Duodenal mucosa (tissue), 2 donors: ENCODE data around the gene USP28.
"Not testable (repeated sequence)": the region's sequence is repeated elsewhere in the genome, so short reads cannot be mapped to it uniquely, and the experiment has no call there.

ENCODE experiments used
- H3K27ac ChIP-seq: one replicate; pipeline ENCODE4 v1.7.0; 2013; ENCODE audit warnings: low read depth, low read length
- H3K27me3 ChIP-seq, 2 donors: one replicate each; pipeline ENCODE4 v1.7.0; 2013; ENCODE audit warnings: low read length in 2 of 2, control low read depth in 1 of 2; ENCODE audit not compliant: insufficient read depth in 2 of 2, control insufficient read depth in 1 of 2
- H3K36me3 ChIP-seq, 2 donors: one replicate each; pipeline ENCODE4 v1.7.0; 2013; ENCODE audit warnings: low read length in 2 of 2, control low read depth in 1 of 2; ENCODE audit not compliant: insufficient read depth in 2 of 2, control insufficient read depth in 1 of 2
- H3K4me1 ChIP-seq, 2 donors: one replicate each; pipeline ENCODE4 v1.7.0; 2013; ENCODE audit warnings: low read length in 2 of 2, control low read depth in 1 of 2; ENCODE audit not compliant: insufficient read depth in 2 of 2, control insufficient read depth in 1 of 2
- H3K4me3 ChIP-seq, 2 donors: one replicate each; pipeline ENCODE4 v1.7.0; 2013; ENCODE audit warnings: low read length in 2 of 2, low read depth in 1 of 2
- H3K9ac ChIP-seq, 2 donors: one replicate each; pipeline ENCODE4 v1.7.0; 2013; ENCODE audit warnings: low read length in 2 of 2, low read depth in 1 of 2
- H3K9me3 ChIP-seq, 2 donors: one replicate each; pipeline ENCODE4 v1.7.0; 2013; ENCODE audit warnings: low read length in 2 of 2, control low read depth in 1 of 2; ENCODE audit not compliant: control insufficient read depth in 1 of 2

Gene USP28

DNA sequence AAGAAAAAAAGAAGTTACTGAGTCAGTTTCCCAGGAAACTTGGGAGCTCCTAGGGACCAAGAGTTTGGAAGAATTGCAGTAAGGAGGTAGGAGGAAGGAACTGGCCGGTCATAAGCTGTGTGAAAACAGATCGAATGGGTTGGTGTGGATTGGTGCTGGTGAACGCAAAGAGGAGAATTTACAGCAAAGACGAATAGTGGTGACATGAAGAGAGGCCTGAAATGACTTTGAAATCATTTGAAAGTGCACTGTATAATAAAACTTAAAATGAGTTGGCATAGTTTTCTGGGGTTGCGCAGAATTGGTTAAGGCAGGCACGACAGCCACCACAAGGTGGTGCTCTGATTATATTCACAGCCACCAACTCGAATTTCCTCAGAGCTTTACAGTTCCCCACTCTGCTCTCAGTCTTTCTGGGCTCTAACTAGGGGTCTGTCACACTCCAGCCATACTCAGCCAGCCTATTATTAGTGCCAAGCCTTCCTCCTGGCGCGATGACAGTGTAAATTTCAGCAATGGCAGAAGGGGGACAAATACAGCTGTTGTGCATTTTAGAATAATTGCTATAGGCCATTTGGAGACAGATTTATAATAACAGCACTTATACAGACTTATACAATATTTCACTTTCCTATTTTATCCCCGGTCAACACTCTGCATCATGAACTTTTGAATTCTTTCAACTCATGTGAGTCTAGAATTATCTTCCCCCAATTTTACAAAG is 20.9 kb upstream of the USP28 start:
- H3K27me3 ChIP-seq: no peaks in the 10 kb centered on the region
- H3K9ac ChIP-seq: no peak overlapping the region
- H3K4me3 ChIP-seq: no peak overlapping the region
- H3K27ac ChIP-seq: no peak overlapping the region
- no peaks in the 10 kb centered on the region for H3K9me3 ChIP-seq
- H3K4me1 ChIP-seq: no peaks in the 10 kb centered on the region
- H3K36me3 ChIP-seq: no peaks in the 10 kb centered on the region

DNA sequence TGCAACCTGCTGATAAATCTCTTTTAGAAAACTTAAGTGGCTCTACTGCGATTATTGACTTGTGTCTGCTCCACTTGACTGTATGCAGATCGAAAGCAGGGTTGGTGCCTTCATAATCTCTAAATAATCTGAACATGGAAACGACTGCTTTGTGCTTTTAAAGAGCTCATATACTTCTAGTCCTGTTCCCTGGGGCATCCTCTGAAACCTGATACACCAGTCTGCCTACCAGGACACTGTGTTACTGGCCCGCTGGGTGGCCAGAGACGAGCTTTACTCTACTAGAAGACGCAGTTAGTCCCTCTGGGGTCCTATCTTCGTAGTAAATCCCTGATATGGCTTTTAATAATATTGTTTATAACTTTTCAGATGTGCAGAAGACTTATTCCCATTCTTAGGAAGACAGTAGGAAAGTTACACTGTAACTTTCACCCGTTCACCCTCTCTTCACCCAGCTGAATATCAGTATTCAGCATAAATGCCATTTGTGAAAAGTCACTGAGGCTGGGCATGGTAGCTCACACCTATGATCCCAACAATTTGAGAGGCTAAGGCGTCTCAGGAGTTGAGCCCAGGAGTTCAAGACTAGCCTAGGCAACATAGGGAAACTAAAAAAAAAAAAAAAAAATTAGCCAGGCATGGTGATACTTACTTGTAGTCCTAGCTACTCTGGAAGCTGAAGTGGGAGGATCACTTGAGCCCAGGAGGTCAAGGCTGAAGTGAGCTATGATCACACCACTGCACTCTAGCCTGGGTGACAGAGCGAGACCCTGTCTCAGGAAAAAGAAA is 20.2 kb upstream of the USP28 start:
- no peaks in the 10 kb centered on the region for H3K36me3 ChIP-seq
- H3K4me1 ChIP-seq: no peaks in the 10 kb centered on the region
- no peak overlapping the region for H3K9ac ChIP-seq
- H3K27me3 ChIP-seq: no peaks in the 10 kb centered on the region
- no peak overlapping the region for H3K4me3 ChIP-seq
- H3K9me3 ChIP-seq: no peaks in the 10 kb centered on the region
- no peak overlapping the region for H3K27ac ChIP-seq

DNA sequence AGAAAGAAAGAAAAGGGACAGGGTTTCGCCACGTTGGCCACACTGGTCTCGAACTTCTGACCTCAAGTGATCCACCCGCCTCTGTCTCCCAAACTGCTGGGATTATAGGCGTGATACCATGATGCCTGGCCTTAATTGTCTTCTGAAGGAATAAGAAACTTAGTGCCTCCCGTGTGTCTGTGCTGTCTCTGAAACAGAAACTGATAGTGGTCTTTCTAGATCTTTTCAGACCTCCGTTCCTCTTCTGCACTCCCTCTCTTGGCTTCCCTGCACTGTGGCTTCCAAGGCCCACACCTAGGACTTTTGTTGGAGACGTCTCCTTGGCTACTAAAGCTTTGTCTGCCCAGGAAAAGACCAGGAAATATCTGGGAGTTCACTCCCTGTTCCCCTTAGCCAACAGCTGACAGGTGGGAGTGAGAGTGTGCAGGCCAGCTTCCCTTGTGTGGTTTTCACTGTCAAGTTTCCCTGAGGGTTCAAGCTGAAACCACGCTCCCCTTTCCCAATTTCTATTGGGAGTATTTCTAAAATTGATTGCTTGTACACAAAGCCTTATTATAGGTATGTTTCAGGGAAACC is 19.1 kb upstream of the USP28 start:
- Histone ChIP-seq H3K36me3 (no peaks in the 10 kb centered on the region), H3K27ac (no peak overlapping the region), H3K27me3 (no peaks in the 10 kb centered on the region), H3K9ac (no peak overlapping the region), H3K4me1 (no peaks in the 10 kb centered on the region), H3K9me3 (no peaks in the 10 kb centered on the region), H3K4me3 (no peak overlapping the region)

DNA sequence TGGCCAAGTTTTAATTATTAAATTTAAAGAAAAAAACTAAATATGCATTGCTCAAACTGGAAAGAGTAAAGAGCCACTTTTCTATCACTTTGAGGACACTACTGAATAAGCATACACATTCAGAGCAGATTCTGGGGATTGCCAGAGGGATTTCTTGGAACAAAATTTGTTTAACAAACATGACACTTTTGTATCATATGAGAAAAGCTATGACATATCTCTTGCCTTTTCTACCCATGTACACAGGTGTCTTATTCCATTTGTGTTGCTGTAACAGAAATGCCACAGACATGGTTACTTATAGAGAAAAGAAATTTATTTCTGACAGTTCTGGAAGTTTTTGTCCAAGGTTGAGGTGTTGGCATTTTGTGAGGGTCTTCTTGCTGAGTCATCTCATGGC is 13.5 kb upstream of the USP28 start:
- Histone ChIP-seq H3K4me3 (no peak overlapping the region), H3K27me3 (no peaks in the 10 kb centered on the region), H3K4me1 (no peaks in the 10 kb centered on the region), H3K36me3 (no peaks in the 10 kb centered on the region), H3K27ac (no peak overlapping the region), H3K9ac (no peak overlapping the region), H3K9me3 (no peaks in the 10 kb centered on the region)

DNA sequence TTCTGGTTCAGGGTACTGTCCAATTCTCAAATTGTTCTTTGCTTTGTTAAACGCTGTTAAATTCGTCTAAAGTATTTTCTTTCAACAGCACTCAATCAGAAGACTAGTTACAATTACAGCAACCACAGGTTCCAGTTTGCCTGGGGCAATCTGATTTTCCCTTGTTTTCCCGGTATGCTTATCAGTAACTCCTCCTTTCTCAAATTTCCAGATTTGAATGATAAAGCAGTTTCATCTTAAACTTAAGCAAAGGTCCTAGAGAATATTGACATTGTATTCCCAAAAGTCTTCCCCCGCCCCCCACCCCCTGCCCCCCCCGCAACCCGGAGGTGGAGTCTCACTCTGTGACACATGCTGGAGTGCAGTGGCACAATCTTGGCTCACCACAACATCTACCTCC is 10.5 kb upstream of the USP28 start:
- no peak overlapping the region for H3K4me3 ChIP-seq
- no peaks in the 10 kb centered on the region for H3K4me1 ChIP-seq
- no peak overlapping the region for H3K27ac ChIP-seq

DNA sequence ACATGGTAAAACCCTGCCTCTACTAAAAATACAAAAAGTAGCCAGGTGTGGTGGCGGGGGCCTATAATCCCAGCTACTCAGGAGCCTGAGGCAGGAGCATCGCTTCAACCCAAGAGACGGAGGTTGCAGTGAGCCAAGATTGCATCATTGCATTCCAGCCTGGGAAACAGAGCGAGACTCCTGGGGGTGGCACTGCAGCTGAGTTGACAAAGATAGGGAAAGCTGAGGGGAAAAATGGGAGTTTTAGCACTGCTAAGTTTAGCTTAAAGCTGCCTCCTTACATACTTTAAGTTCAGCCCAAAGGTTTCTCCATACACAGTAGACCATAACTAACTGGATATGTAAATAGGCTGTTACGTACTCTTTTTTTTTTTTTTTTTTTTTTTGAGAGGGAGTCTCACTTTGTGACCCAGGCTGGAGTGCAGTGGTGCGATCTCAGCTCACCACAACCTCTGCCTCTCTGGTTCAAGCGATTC is 9.0 kb upstream of the USP28 start:
- no peak overlapping the region for H3K27ac ChIP-seq
- no peaks in the 10 kb centered on the region for H3K36me3 ChIP-seq
- no peak overlapping the region for H3K4me3 ChIP-seq
- no peaks in the 10 kb centered on the region for H3K4me1 ChIP-seq
- H3K9ac ChIP-seq: no peak overlapping the region
- H3K27me3 ChIP-seq: no peaks in the 10 kb centered on the region
- H3K9me3 ChIP-seq: no peaks in the 10 kb centered on the region

More for the DNA sequence above, 10.5 kb upstream of the USP28 start:
- Histone ChIP-seq H3K9ac (no peak overlapping the region), H3K9me3 (no peaks in the 10 kb centered on the region), H3K36me3 (no peaks in the 10 kb centered on the region), H3K27me3 (no peaks in the 10 kb centered on the region)

DNA sequence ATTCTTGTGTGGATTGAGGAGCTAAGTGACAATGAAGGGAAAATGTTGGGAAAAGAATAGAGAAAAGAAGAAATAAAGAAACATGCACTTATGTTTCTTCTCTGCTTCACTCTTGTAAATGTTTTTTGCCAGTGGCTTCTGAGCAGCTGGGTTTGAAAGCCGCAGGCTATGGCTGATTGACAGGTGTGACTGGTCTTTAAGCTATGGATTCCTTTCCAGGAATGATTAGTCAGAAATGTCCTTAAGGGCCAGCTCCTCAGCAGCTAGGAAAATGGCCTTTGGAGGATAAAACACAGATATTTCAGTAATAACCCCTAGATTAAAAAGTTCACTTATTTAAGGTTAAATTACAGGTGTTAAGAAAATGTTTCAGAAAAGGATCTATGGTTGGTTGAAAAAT is 6.5 kb upstream of the USP28 start:
- H3K27me3 ChIP-seq: no peaks in the 10 kb centered on the region
- no peak overlapping the region for H3K27ac ChIP-seq
- no peaks in the 10 kb centered on the region for H3K9me3 ChIP-seq
- H3K4me1 ChIP-seq: no peaks in the 10 kb centered on the region
- no peaks in the 10 kb centered on the region for H3K36me3 ChIP-seq
- H3K9ac ChIP-seq: no peak overlapping the region
- no peak overlapping the region for H3K4me3 ChIP-seq

DNA sequence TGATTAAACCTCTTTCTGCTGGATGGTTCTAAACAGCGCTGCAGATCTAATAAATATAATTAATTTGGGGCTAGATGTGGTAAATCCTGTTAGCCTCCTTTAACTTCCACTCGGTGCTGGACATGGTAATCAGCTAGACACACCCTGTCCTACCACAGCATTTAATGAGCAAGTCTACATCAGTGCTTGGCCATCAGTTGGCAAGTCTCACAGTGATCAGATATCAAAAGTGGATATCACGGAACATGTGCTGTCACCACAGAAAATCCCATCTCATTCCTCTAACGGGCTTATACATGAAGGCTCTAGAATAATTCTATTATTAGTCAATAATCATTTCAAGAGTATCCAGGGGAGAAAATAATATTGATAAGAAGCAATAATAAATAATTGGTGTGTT is 5.6 kb upstream of the USP28 start:
- Histone ChIP-seq H3K4me3 (no peak overlapping the region), H3K9me3 (no peaks in the 10 kb centered on the region), H3K27me3 (no peaks in the 10 kb centered on the region), H3K36me3 (no peaks in the 10 kb centered on the region), H3K27ac (no peak overlapping the region), H3K9ac (no peak overlapping the region), H3K4me1 (peaks cover 0 to 2% of the 10 kb centered on the region in 2 donors)

DNA sequence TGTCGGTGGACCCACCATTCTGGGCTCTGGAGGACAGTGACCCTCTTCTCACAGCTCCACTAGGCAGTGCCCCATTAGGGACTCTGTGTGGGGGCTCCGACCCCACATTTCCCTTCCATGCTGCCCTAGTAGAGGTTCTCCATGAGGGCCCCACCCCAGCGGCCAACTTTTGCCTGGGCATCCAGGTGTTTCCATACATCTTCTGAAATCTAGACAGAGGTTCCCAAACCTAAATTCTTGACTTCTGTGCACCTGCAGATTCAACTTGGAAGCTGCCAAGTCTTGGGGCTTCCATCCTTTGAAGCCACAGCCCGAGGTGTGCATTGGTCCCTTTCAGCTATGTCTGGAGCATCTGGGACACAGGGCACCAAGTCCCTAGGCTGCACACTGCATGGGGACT is 4.1 kb upstream of the USP28 start:
- not testable (repeated sequence) for H3K36me3 ChIP-seq, H3K9me3 ChIP-seq, H3K27ac ChIP-seq, H3K4me3 ChIP-seq, H3K9ac ChIP-seq, H3K4me1 ChIP-seq, H3K27me3 ChIP-seq

DNA sequence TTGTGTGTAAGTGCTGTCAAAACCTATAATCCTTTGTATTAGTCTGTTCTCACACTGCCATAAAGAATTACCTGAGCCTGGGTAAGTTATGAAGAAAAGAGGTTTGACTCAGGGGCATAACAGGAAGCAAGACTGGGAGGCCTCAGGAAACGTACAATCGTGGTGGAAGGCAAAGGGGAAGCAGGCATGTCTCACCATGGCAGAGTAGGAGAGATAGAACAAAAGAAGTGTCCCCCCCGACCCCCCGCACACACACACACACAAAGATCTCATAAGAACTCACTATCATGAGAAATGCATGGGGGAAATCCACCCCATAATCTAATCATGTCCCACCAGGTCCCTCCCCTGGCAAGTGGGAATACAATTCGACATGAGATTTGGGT is 2.3 kb upstream of the USP28 start:
- no peaks in the 10 kb centered on the region for H3K9me3 ChIP-seq

More for the DNA sequence above, 2.3 kb upstream of the USP28 start:
- H3K4me3 ChIP-seq: no peak overlapping the region
- no peaks in the 10 kb centered on the region for H3K36me3 ChIP-seq
- peaks cover 13 to 17% of the 10 kb centered on the region in 2 donors for H3K4me1 ChIP-seq
- H3K9ac ChIP-seq: no peak overlapping the region
- H3K27me3 ChIP-seq: no peaks in the 10 kb centered on the region
- no peak overlapping the region for H3K27ac ChIP-seq
